ENCODE measurements around the gene NCOA3.

DNA sequence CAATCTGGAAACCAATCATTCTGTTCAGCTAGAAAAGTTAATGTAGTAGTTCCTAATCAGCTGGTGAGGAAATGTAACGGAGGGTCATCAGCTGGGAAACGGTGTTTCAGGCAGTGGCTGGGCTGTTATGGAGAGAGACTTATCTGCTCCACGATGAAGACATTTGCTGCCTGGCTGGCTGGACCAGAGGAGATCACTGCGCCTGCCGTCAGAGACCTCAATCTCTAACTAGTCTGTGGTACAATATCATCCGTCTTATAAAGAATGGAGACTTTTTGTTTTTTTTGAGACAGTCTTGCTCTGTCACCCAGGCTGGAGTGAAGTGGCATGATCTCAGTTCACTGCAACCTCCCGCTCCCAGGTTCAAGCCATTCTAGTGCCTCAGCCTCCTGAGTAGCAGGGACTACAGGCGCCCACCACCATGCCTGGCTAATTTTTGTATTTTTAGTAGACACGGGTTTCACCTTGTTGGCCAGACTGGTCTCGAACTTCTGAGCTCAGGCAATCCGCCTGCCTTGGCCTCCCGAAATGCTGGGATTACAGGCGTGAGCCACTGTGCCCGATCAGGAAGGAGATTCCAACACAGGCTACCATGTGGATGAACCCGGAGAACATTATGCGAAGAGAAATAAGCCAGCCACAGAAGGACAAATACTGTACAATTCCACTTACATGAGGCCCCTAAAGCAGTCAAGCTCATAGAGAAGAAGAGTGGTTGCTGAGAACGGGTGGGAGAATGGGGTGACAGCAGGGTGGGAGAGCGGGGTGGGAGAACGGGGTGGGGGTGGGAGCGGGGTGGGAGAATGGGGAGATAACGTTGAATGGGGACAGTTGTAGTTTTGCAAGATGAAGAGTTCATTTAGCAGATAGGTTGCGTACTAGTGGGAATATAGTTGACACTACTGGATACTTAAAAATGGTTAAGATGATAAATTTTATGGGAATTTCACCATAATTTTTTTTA, 168.5 kb downstream of the NCOA3 start:
- TF ChIP-seq, protein P1, sequence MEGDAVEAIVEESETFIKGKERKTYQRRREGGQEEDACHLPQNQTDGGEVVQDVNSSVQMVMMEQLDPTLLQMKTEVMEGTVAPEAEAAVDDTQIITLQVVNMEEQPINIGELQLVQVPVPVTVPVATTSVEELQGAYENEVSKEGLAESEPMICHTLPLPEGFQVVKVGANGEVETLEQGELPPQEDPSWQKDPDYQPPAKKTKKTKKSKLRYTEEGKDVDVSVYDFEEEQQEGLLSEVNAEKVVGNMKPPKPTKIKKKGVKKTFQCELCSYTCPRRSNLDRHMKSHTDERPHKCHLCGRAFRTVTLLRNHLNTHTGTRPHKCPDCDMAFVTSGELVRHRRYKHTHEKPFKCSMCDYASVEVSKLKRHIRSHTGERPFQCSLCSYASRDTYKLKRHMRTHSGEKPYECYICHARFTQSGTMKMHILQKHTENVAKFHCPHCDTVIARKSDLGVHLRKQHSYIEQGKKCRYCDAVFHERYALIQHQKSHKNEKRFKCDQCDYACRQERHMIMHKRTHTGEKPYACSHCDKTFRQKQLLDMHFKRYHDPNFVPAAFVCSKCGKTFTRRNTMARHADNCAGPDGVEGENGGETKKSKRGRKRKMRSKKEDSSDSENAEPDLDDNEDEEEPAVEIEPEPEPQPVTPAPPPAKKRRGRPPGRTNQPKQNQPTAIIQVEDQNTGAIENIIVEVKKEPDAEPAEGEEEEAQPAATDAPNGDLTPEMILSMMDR (conservative IDR thresholded peaks at IDR 0.05; ENCODE audit: low read length) = no peak
- TF ChIP-seq EZH2phosphoT487 (IDR thresholded peaks at IDR 0.05; ENCODE audit: borderline replicate concordance) = no peak
